Forelimb muscle (tissue), 1 donor: ENCODE results near the gene ARHGAP22. TPM values are rescaled to one million over a fixed set of nuclear protein-coding genes. Genes with fewer than 3 reads are reported as not detected.

Experiments used
- polyA plus RNA-seq: library from polyadenylated mRNA; unstranded; fragments of 120-200 nt; gene quantifications from one replicate; pipeline ENCODE4 v1.2.1, GENCODE V29; 2013; ENCODE audit not compliant: insufficient read length

ARHGAP22 gene
- polyA plus RNA-seq, 1 donor = 1.3 TPM

Other genes with a start within 250 kb of the ARHGAP22 start
- gene WDFY4, start 79.8 kb upstream of the ARHGAP22 start, polyA plus RNA-seq = 3.7 TPM